ENCODE measurements around the gene IFT172. TPM values are rescaled to one million over a fixed set of nuclear protein-coding genes. Genes with fewer than 3 reads are reported as not detected.

The IFT172 gene, protein sequence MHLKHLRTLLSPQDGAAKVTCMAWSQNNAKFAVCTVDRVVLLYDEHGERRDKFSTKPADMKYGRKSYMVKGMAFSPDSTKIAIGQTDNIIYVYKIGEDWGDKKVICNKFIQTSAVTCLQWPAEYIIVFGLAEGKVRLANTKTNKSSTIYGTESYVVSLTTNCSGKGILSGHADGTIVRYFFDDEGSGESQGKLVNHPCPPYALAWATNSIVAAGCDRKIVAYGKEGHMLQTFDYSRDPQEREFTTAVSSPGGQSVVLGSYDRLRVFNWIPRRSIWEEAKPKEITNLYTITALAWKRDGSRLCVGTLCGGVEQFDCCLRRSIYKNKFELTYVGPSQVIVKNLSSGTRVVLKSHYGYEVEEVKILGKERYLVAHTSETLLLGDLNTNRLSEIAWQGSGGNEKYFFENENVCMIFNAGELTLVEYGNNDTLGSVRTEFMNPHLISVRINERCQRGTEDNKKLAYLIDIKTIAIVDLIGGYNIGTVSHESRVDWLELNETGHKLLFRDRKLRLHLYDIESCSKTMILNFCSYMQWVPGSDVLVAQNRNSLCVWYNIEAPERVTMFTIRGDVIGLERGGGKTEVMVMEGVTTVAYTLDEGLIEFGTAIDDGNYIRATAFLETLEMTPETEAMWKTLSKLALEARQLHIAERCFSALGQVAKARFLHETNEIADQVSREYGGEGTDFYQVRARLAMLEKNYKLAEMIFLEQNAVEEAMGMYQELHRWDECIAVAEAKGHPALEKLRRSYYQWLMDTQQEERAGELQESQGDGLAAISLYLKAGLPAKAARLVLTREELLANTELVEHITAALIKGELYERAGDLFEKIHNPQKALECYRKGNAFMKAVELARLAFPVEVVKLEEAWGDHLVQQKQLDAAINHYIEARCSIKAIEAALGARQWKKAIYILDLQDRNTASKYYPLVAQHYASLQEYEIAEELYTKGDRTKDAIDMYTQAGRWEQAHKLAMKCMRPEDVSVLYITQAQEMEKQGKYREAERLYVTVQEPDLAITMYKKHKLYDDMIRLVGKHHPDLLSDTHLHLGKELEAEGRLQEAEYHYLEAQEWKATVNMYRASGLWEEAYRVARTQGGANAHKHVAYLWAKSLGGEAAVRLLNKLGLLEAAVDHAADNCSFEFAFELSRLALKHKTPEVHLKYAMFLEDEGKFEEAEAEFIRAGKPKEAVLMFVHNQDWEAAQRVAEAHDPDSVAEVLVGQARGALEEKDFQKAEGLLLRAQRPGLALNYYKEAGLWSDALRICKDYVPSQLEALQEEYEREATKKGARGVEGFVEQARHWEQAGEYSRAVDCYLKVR (N-terminal part only)
- 23.1 and 25.5 TPM in 2 replicates for total RNA-seq (2012; rRNA removed)
- 17.2 and 18.8 TPM in 2 replicates for polyA plus RNA-seq (2012; rRNA removed)
- 6.5 and 10.6 TPM in 2 replicates for polyA plus RNA-seq (2012; cell fraction: cytosol; rRNA removed)
- polyA plus RNA-seq (2012; cell fraction: nucleus; rRNA removed; ENCODE audit: low replicate concordance): 74.8 and 84.4 TPM in 2 replicates
- percentile 61 among the genes with signal in this experiment for Bru-seq, nascent RNA
- BruChase-seq, experiment 1, labeled RNA remaining after a 6-hour chase: percentile 81 among the genes with signal in this experiment
- BruChase-seq, experiment 2, labeled RNA remaining after a 2-hour chase: percentile 73 among the genes with signal in this experiment
- long read RNA-seq, full-length matches to known transcripts: 9 of 15 reads
- long read RNA-seq, partial matches to known transcripts: 2 of 15 reads
- long read RNA-seq, other reads (novel, unspliced or antisense): 4 of 15 reads

DNA sequence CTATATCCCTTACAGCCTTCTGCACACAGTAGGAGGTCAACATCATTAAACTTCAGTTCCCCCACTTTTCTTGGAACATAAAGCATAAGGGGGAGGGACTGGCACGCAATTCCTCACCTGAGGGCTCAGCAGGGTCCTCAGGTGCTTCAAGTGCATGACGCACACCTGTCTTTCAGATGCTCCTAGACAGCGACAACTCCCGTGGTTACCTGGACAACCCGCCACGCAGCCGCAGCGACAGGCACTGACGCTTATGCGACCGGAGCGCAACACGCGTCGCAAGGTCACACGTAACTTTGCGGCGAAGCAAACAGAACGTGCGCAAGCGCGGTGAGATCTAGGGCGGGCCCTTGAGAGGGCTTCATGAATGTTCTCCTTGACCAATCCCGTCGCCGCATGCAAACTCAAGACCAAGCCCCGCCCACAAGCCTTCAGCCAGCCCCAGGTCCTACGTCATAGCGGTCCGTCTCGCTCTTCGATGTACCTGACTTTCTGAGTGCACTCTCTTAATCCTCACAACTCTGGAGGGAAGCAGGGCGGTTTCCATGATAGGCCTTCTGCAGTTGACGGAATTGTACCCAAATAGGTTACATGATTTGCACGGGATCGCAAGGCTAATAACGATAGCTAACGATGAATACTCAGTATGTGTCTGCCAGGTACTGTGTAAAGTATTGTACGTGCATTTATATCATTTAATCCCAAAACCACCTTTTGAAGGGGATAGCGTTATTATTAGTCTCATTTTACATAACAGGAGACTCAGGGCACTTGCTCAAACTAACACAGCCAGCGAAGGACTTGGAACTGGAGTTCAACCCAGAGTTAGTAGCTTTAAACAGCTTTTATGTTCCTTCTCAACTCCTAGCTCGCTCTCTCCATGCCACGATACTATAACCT, at the start of gene IFT172:
Gene IFT172, minus strand, starts transcription at position 246 of the 900 bp plus-strand sequence. Its CDS starts 90 bp downstream, at position 156.
- H3K18ac ChIP-seq (ENCODE audit: low read depth, low read length): peak within 1 kb of the TSS; percentile 19; the same call in 1 of the 2 replicates
- H4K20me1 ChIP-seq (ENCODE audit: insufficient read depth, low read length): no peaks in the 10 kb centered on the region
- H3K4me3 ChIP-seq (ENCODE audit: insufficient read depth, low read depth, low read length): peak within 1 kb of the TSS; percentile 56
- peaks cover 6 to 17% of the 10 kb centered on the region in 2 experiments; a peak in 3 of 4 replicates for H3K79me1 ChIP-seq (ENCODE audit: low read depth in 1 of 2, low read length in 2 of 2)
- peaks cover 3% of the 10 kb centered on the region; the same call in 1 of the 2 replicates for H3K36me3 ChIP-seq (ENCODE audit: control insufficient read depth, insufficient read depth, low read length)
- BruUV-seq (replicated peaks): no TSS peak
- peaks cover 5% of the 10 kb centered on the region for H3K4me1 ChIP-seq (ENCODE audit: control insufficient read depth, insufficient read depth, low read length)
- H2BK20ac ChIP-seq (ENCODE audit: low read depth, low read length): no peak within 1 kb of the TSS
- H3K56ac ChIP-seq (ENCODE audit: extremely low read depth, insufficient read depth, low read length): peak within 1 kb of the TSS; percentile 22; the same call in 1 of the 2 replicates
- 0% methylated on average over 18 of the region's 43 CpGs; no CpG with 5 or more reads in 1 of the 2 experiments for WGBS, 2 experiments (ENCODE audit: extremely low coverage in 2 of 2, insufficient read length in 1 of 2)
- H4K5ac ChIP-seq (ENCODE audit: low read depth, low read length): peak within 1 kb of the TSS; percentile 70
- H3K9ac ChIP-seq (ENCODE audit: low read depth, low read length): peak within 1 kb of the TSS; percentile 59
- no peak within 1 kb of the TSS for H2BK15ac ChIP-seq (ENCODE audit: low read depth, low read length)
- DNase-seq: peak; percentile 98
- peak within 1 kb of the TSS; percentile 18 for H3K27ac ChIP-seq (ENCODE audit: insufficient read depth, low read length)
- peaks cover 14% of the 10 kb centered on the region; the same call in 1 of the 2 replicates for H3K9me1 ChIP-seq (ENCODE audit: insufficient read depth, low read length)
- H3K9me3 ChIP-seq (ENCODE audit: control insufficient read depth, insufficient read depth, low read length): no peaks in the 10 kb centered on the region
- H2AK5ac ChIP-seq (ENCODE audit: low read depth, low read length): peak within 1 kb of the TSS; percentile 10; the same call in 1 of the 2 replicates
- in situ Hi-C loops (cut with MboI; ENCODE audit: low sequenced_read_pairs): no loop called here
- H3K4ac ChIP-seq (ENCODE audit: low read depth, low read length): peak within 1 kb of the TSS; percentile 65
- peak within 1 kb of the TSS; percentile 86 for H2AFZ ChIP-seq (replicated peaks; ENCODE audit: low read length, poor library complexity)
- CTCF ChIA-PET: no interaction called here
- H2BK5ac ChIP-seq (ENCODE audit: low read depth, low read length, poor library complexity, severe bottlenecking): peak within 1 kb of the TSS; percentile 56
- H3K4me2 ChIP-seq (ENCODE audit: low read depth, low read length): peak within 1 kb of the TSS; percentile 87
- peak within 1 kb of the TSS; percentile 56 to 90 for H4K8ac ChIP-seq (ENCODE audit: low read depth in 2 of 2, low read length in 2 of 2)
- no peaks in the 10 kb centered on the region for H3K27me3 ChIP-seq (ENCODE audit: control insufficient read depth, insufficient read depth, low read length)
- H3K23ac ChIP-seq (ENCODE audit: low read depth, low read length): peak within 1 kb of the TSS; percentile 56; the same call in 1 of the 2 replicates
- POLR2A ChIA-PET (ENCODE audit: unreplicated experiment): no interaction called here
- peak within 1 kb of the TSS; percentile 61 for H3K14ac ChIP-seq (replicated peaks; ENCODE audit: low read depth, low read length)
- H4K91ac ChIP-seq (ENCODE audit: insufficient read depth, low read depth, low read length): peak within 1 kb of the TSS; percentile 72; the same call in 1 of the 2 replicates
- dilution Hi-C loops (cut with HindIII; ENCODE audit: low sequenced_read_pairs, unreplicated experiment): no loop called here
- intact Hi-C loops (cut with micrococcal nuclease): loop anchor here (2.0 to 5.0 kb wide), 2 partner anchors 118 to 139 kb away; partner anchors contain the start of genes CCDC121 and GPN1
- no peak within 1 kb of the TSS for H2BK120ac ChIP-seq (ENCODE audit: low read depth, low read length)
- H2AK9ac ChIP-seq (replicated peaks; ENCODE audit: low read depth, low read length, poor library complexity): peak within 1 kb of the TSS; percentile 13
- ATAC-seq (ENCODE audit: low read depth): peak; percentile 99
- TF ChIP-seq, protein P1, sequence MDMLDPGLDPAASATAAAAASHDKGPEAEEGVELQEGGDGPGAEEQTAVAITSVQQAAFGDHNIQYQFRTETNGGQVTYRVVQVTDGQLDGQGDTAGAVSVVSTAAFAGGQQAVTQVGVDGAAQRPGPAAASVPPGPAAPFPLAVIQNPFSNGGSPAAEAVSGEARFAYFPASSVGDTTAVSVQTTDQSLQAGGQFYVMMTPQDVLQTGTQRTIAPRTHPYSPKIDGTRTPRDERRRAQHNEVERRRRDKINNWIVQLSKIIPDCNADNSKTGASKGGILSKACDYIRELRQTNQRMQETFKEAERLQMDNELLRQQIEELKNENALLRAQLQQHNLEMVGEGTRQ (IDR thresholded peaks at IDR 0.05; ENCODE audit: low read depth, low read length): peak; percentile 2; the same call in 1 of the 2 replicates
- TF ChIP-seq, protein P2, sequence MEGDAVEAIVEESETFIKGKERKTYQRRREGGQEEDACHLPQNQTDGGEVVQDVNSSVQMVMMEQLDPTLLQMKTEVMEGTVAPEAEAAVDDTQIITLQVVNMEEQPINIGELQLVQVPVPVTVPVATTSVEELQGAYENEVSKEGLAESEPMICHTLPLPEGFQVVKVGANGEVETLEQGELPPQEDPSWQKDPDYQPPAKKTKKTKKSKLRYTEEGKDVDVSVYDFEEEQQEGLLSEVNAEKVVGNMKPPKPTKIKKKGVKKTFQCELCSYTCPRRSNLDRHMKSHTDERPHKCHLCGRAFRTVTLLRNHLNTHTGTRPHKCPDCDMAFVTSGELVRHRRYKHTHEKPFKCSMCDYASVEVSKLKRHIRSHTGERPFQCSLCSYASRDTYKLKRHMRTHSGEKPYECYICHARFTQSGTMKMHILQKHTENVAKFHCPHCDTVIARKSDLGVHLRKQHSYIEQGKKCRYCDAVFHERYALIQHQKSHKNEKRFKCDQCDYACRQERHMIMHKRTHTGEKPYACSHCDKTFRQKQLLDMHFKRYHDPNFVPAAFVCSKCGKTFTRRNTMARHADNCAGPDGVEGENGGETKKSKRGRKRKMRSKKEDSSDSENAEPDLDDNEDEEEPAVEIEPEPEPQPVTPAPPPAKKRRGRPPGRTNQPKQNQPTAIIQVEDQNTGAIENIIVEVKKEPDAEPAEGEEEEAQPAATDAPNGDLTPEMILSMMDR (conservative IDR thresholded peaks at IDR 0.05; ENCODE audit: low read depth, low read length): no peak
- peak; percentile 74; the same call in 1 of the 2 replicates for TF ChIP-seq MXI1 (IDR thresholded peaks at IDR 0.05; ENCODE audit: borderline replicate concordance, low read depth, low read length)
- TF ChIP-seq MAZ (IDR thresholded peaks at IDR 0.05; ENCODE audit: borderline replicate concordance, low read depth, low read length): no peak
- TF ChIP-seq CHD1 (IDR thresholded peaks at IDR 0.05; ENCODE audit: low read depth, low read length): no peak
